HepG2 (cell line): ENCODE data around the gene SCGB1D1. TPM values are rescaled to one million over a fixed set of nuclear protein-coding genes. Genes with fewer than 3 reads are reported as not detected.
A peak's percentile ranks its signal among the peaks of the same experiment; 100 is the strongest.

Source experiments
- ATAC-seq: fragments of 200-7000 bp; cut with Tn5 transposase; 3 replicates; pipeline ENCODE4 v1.9.1; 2020; ENCODE audit warnings: mild to moderate bottlenecking, moderate library complexity
- BruUV-seq: library from RNA; stranded (reverse); fragments of 400-500 nt; replicated peaks from 2 replicates; lab custom pipeline; 2021; lab: Mats Ljungman, UMichigan
- CTCF ChIA-PET: fragments of 300-600 bp; formaldehyde crosslinking; extraction: SDS; loops from one replicate; lab custom pipeline; 2021; ENCODE audit warnings: low total read pairs, inconsistent platforms, low intra/inter-chr PET ratio; lab: Yijun Ruan, JAX
- POLR2A ChIA-PET: fragments of 350-600 bp; sonication (Branson Sonifier 250); formaldehyde crosslinking; loops from one replicate; lab custom pipeline; 2020; ENCODE audit warnings: antibody characterized with exemption, inconsistent platforms; lab: Yijun Ruan, JAX
- DNase-seq: peaks from one replicate; pipeline ENCODE4 v3.0.0-alpha.2; 2015; ENCODE audit warnings: low spot score
- FAIRE-seq: peaks from 3 replicates; lab custom pipeline; 2011; peaks lifted over from hg19 to GRCh38; lab: Jason Lieb, UNC
- H2AFZ ChIP-seq: one replicate; pipeline ENCODE4 v1.6.1; 2011; ENCODE audit warnings: low read length, inconsistent platforms
- H3K27ac ChIP-seq: fragments of 300-600 bp; 3 replicates; pipeline ENCODE4 v1.8.0; 2011; ENCODE audit warnings: mixed run types, mild to moderate bottlenecking, mixed read lengths, low read length, inconsistent platforms; ENCODE audit not compliant: insufficient read depth; ENCODE audit errors: extremely low read length
- H3K27me3 ChIP-seq, 2 experiments: fragments of 200-600 bp in 1 of 2; 2 replicates in 1 of 2; 3 replicates in 1 of 2; pipeline versions ENCODE4 v1.6.0 to v1.8.0; 2011; ENCODE audit warnings: low read length in 2 of 2, mild to moderate bottlenecking in 2 of 2, moderate library complexity in 2 of 2, inconsistent platforms in 1 of 2; ENCODE audit not compliant: insufficient read depth in 2 of 2, control insufficient read depth in 1 of 2
- H3K36me3 ChIP-seq, 2 experiments: fragments of 200-600 bp in 1 of 2; replicated peaks in 1 of 2; 2 replicates in 1 of 2; 3 replicates in 1 of 2; pipeline versions ENCODE4 v1.5.1 to v1.8.0; 2011; ENCODE audit warnings: low read length in 2 of 2, inconsistent platforms in 1 of 2; ENCODE audit not compliant: insufficient read depth in 2 of 2, control insufficient read depth in 1 of 2
- H3K4me1 ChIP-seq: 2 replicates; pipeline ENCODE4 v1.5.1; 2012; ENCODE audit warnings: low read length, inconsistent platforms; ENCODE audit not compliant: insufficient read depth
- H3K4me2 ChIP-seq: 2 replicates; pipeline ENCODE4 v1.6.0; 2011; ENCODE audit warnings: low read depth, low read length, inconsistent platforms
- H3K4me3 ChIP-seq, 3 experiments: fragments of 200-600 bp in 1 of 3; sonication (generic), shearing (Covaris generic) in 1 of 3; replicated peaks in 1 of 3; 2 replicates each; pipeline ENCODE4 v1.5.1; 2011 to 2016; ENCODE audit warnings: low read length in 3 of 3, inconsistent platforms in 2 of 3, low read depth in 2 of 3, mild to moderate bottlenecking in 2 of 3, control low read depth in 1 of 3, mixed read lengths in 1 of 3; ENCODE audit not compliant: insufficient read depth in 1 of 3
- H3K79me2 ChIP-seq: one replicate; pipeline ENCODE4 v1.6.1; 2011; ENCODE audit warnings: low read length, inconsistent platforms; ENCODE audit not compliant: insufficient read depth
- H3K9ac ChIP-seq: 2 replicates; pipeline ENCODE4 v1.6.0; 2011; ENCODE audit warnings: mild to moderate bottlenecking, low read depth, low read length, inconsistent platforms; ENCODE audit not compliant: insufficient read depth
- H3K9me3 ChIP-seq: 2 replicates; pipeline ENCODE4 v1.5.1; 2012; ENCODE audit warnings: mild to moderate bottlenecking, low read length
- H4K20me1 ChIP-seq: 2 replicates; pipeline ENCODE4 v1.6.0; 2011; ENCODE audit warnings: inconsistent platforms, mild to moderate bottlenecking, low read length, moderate library complexity; ENCODE audit not compliant: insufficient read depth
- ADNP ChIP-seq: sonication (generic); formaldehyde crosslinking; IDR thresholded peaks from 2 replicates; pipeline ENCODE4 v1.4.0; 2020; ENCODE audit warnings: missing genetic modification reagents
- AHR ChIP-seq: IDR thresholded peaks from 2 replicates; pipeline ENCODE4 v1.6.1; 2018; ENCODE audit warnings: missing genetic modification reagents, missing compliant biosample characterization
- BHLHE40 ChIP-seq: IDR thresholded peaks from 2 replicates; pipeline ENCODE4 v1.6.1; 2011; ENCODE audit warnings: low read length, improper control_type of control experiment
- FOXM1 ChIP-seq: sonication (generic); formaldehyde crosslinking; IDR thresholded peaks from 2 replicates; pipeline ENCODE4 v1.5.0; 2020; ENCODE audit warnings: missing genetic modification reagents
- MEIS1 ChIP-seq: sonication (generic); formaldehyde crosslinking; IDR thresholded peaks from 2 replicates; pipeline ENCODE4 v1.9.0; 2021; ENCODE audit warnings: mild to moderate bottlenecking, missing genetic modification reagents, moderate library complexity, borderline replicate concordance
- PHF5A ChIP-seq: IDR thresholded peaks from one replicate; pipeline ENCODE4 v1.6.1; 2018; ENCODE audit warnings: low read depth, missing genetic modification reagents; ENCODE audit not compliant: unreplicated experiment
- RELA ChIP-seq: sonication (generic); formaldehyde crosslinking; IDR thresholded peaks from 2 replicates; pipeline ENCODE4 v1.4.0; 2020; ENCODE audit warnings: missing genetic modification reagents
- ZBTB1 ChIP-seq: sonication (generic); formaldehyde crosslinking; IDR thresholded peaks from 2 replicates; pipeline ENCODE4 v1.4.0; 2020; ENCODE audit warnings: missing genetic modification reagents, borderline replicate concordance
- ZNF121 ChIP-seq: sonication (generic); formaldehyde crosslinking; IDR thresholded peaks from 2 replicates; pipeline ENCODE4 v1.5.0; 2020; ENCODE audit warnings: mild to moderate bottlenecking, missing genetic modification reagents
- ZNF709 ChIP-seq: sonication (generic); formaldehyde crosslinking; IDR thresholded peaks from 2 replicates; pipeline ENCODE4 v1.5.0; 2020; ENCODE audit warnings: mild to moderate bottlenecking, missing genetic modification reagents
- ZNF83 ChIP-seq: sonication (generic); formaldehyde crosslinking; IDR thresholded peaks from 2 replicates; pipeline ENCODE4 v1.4.0; 2020; ENCODE audit warnings: missing genetic modification reagents, mild to moderate bottlenecking, borderline replicate concordance
- WGBS: methylation state at CpG from one replicate; pipeline ENCODE4 v1.1.6; 2017; ENCODE audit warnings: low lambda C conversion rate; 5-methylcytosine and 5-hydroxymethylcytosine counted together
- in situ Hi-C: cut with HindIII; loops from 2 replicates; pipeline ENCODE4 v1.10.0; 2017; ENCODE audit warnings: low pct_unique_long_range_greater_than_20kb; ENCODE audit not compliant: extremely low pct_ligation_motif_present
- intact Hi-C: fragments of 100-400 bp; cut with micrococcal nuclease; formaldehyde crosslinking; loops from one replicate; pipeline ENCODE4 v1.10.0; 2022; ENCODE audit not compliant: unreplicated experiment
- polyA plus RNA-seq, 8 experiments: library from polyadenylated mRNA; depleted of rRNA in 3 of 8; stranded (reverse) in 7 of 8; unstranded in 1 of 8; fragments of >200 nt; fragmentation: Illumina TruSeq in 4 of 8; extraction: Trizol in 4 of 8; gene quantifications; 2 replicates each; pipeline versions ENCODE4 v1.2.1 to v1.2.3, GENCODE V29; 2011 to 2016; ENCODE audit warnings: low read depth in 4 of 8, missing spikeins in 1 of 8, mixed read lengths in 1 of 8; ENCODE audit not compliant: insufficient read depth in 1 of 8
- total RNA-seq, 5 experiments: library from RNA; depleted of rRNA; stranded (reverse); fragments of >200 nt; fragmentation: Illumina TruSeq; extraction: Trizol; gene quantifications; 2 replicates each; pipeline ENCODE4 v1.2.3, GENCODE V29; 2016; ENCODE audit warnings: low read depth in 1 of 5
- TF ChIP-seq, protein P1 (sequence below): IDR thresholded peaks from 2 replicates; pipeline ENCODE4 v1.6.1; 2012; ENCODE audit warnings: low read depth, low read length, improper control_type of control experiment
- TF ChIP-seq, protein P2 (sequence below): IDR thresholded peaks from 2 replicates; pipeline ENCODE4 v1.6.1; 2016; ENCODE audit warnings: low read depth, missing genetic modification reagents, missing compliant biosample characterization

The SCGB1D1 gene
- total and polyA plus RNA-seq, 2 of the 13 experiments (the other 11 are each of a cell fraction or from before 2014, with no cell fraction given) = not detected

DNA sequence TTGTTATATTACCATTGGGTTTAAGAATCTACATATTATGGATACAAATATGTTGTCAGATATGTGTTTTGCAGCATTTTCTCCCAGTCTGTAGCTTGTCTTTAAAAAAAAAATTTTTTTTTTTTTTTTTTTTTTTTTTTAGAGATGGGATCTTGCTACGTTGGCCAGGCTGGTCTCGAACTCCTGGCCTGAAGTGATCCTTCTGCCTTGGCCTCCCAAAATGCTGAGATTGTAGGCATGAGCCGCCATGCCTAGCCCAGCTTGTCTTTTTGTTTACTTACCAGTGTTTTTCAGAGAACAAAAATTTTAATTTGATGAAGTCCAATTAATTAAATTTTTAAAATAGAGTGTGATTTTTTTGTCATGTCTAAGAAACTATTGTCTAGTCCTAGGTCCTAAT lies 36.4 kb upstream of the SCGB1D1 start:
- H3K27me3 ChIP-seq = peaks cover 0 to 3% of the 10 kb centered on the region in 2 experiments; a peak in 2 of 5 replicates
- no peaks in the 10 kb centered on the region for H3K9me3 ChIP-seq
- no peak overlapping the region for H3K4me3 ChIP-seq
- H3K4me2 ChIP-seq = no peak overlapping the region
- 89% methylated on average over 3 of the region's 3 CpGs for whole genome bisulfite sequencing
- intact Hi-C loops (no loop called here), in situ Hi-C loops (no loop called here)
- peaks cover 18 to 32% of the 10 kb centered on the region in 2 experiments for H3K36me3 ChIP-seq
- H3K79me2 ChIP-seq = no peaks in the 10 kb centered on the region
- ATAC-seq (no peak), FAIRE-seq (no peak), DNase-seq (no peak)
- no peaks in the 10 kb centered on the region for H4K20me1 ChIP-seq
- no peaks in the 10 kb centered on the region for H3K4me1 ChIP-seq
- BruUV-seq = no TSS peak
- ChIA-PET CTCF (no interaction called here), POLR2A (no interaction called here)
- no peak overlapping the region for H3K9ac ChIP-seq
- no peak overlapping the region for H2AFZ ChIP-seq
- no peak overlapping the region for H3K27ac ChIP-seq
- peak; percentile 49; the same call in 1 of the 2 replicates for TF ChIP-seq ZNF121 (CRISPR knock-in tag)
- no peak for TF ChIP-seq ZNF83 (CRISPR knock-in tag)

DNA sequence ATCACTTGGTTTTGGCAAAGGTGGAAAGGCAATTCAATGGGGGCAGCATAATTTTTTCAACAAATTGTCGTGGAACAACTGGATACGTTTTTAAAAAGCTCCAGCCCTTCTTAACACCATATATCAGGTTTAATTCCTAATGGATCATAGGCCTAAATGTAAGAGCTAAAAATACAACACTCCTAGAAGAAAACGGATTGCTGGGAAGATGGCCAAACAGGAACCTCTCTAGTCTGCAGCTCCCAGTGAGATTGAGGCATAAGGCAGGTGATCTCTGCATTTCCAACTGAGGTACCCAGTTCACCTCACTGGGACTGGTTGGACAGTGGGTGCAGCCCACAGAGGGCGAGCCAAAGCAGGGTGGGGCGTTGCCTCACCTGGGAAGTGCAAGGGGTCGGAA lies 32.4 kb upstream of the SCGB1D1 start:
- Histone ChIP-seq H3K9me3 (no peaks in the 10 kb centered on the region), H3K4me1 (no peaks in the 10 kb centered on the region), H3K27ac (no peak overlapping the region), H3K36me3 (no peaks in the 10 kb centered on the region; a peak in 1 of 5 replicates), H3K4me3 (no peak overlapping the region), H4K20me1 (no peaks in the 10 kb centered on the region), H3K79me2 (no peaks in the 10 kb centered on the region), H3K27me3 (peaks cover 0 to 3% of the 10 kb centered on the region in 2 experiments; a peak in 2 of 5 replicates), H3K4me2 (no peak overlapping the region), H2AFZ (no peak overlapping the region), H3K9ac (no peak overlapping the region)
- DNase-seq (no peak), ATAC-seq (no peak; the same call in 2 of the 3 replicates), FAIRE-seq (no peak)
- 15% methylated on average over 6 of the region's 6 CpGs for WGBS
- intact Hi-C loops = no loop called here
- POLR2A ChIA-PET = no interaction called here
- in situ Hi-C loops = no loop called here
- no TSS peak for BruUV-seq
- CTCF ChIA-PET = no interaction called here
- no peak for TF ChIP-seq BHLHE40
- TF ChIP-seq, protein P1, sequence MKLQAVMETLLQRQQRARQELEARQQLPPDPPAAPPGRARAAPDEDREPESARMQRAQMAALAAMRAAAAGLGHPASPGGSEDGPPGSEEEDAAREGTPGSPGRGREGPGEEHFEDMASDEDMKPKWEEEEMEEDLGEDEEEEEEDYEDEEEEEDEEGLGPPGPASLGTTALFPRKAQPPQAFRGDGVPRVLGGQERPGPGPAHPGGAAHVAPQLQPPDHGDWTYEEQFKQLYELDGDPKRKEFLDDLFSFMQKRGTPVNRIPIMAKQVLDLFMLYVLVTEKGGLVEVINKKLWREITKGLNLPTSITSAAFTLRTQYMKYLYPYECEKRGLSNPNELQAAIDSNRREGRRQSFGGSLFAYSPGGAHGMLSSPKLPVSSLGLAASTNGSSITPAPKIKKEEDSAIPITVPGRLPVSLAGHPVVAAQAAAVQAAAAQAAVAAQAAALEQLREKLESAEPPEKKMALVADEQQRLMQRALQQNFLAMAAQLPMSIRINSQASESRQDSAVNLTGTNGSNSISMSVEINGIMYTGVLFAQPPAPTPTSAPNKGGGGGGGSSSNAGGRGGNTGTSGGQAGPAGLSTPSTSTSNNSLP = no peak
- TF ChIP-seq, protein P2, sequence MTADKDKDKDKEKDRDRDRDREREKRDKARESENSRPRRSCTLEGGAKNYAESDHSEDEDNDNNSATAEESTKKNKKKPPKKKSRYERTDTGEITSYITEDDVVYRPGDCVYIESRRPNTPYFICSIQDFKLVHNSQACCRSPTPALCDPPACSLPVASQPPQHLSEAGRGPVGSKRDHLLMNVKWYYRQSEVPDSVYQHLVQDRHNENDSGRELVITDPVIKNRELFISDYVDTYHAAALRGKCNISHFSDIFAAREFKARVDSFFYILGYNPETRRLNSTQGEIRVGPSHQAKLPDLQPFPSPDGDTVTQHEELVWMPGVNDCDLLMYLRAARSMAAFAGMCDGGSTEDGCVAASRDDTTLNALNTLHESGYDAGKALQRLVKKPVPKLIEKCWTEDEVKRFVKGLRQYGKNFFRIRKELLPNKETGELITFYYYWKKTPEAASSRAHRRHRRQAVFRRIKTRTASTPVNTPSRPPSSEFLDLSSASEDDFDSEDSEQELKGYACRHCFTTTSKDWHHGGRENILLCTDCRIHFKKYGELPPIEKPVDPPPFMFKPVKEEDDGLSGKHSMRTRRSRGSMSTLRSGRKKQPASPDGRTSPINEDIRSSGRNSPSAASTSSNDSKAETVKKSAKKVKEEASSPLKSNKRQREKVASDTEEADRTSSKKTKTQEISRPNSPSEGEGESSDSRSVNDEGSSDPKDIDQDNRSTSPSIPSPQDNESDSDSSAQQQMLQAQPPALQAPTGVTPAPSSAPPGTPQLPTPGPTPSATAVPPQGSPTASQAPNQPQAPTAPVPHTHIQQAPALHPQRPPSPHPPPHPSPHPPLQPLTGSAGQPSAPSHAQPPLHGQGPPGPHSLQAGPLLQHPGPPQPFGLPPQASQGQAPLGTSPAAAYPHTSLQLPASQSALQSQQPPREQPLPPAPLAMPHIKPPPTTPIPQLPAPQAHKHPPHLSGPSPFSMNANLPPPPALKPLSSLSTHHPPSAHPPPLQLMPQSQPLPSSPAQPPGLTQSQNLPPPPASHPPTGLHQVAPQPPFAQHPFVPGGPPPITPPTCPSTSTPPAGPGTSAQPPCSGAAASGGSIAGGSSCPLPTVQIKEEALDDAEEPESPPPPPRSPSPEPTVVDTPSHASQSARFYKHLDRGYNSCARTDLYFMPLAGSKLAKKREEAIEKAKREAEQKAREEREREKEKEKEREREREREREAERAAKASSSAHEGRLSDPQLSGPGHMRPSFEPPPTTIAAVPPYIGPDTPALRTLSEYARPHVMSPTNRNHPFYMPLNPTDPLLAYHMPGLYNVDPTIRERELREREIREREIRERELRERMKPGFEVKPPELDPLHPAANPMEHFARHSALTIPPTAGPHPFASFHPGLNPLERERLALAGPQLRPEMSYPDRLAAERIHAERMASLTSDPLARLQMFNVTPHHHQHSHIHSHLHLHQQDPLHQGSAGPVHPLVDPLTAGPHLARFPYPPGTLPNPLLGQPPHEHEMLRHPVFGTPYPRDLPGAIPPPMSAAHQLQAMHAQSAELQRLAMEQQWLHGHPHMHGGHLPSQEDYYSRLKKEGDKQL = no peak
- no peak for TF ChIP-seq ZBTB1 (CRISPR knock-in tag)
- no peak for TF ChIP-seq MEIS1 (CRISPR knock-in tag)
- TF ChIP-seq FOXM1 (CRISPR knock-in tag) = no peak
- no peak for TF ChIP-seq ADNP (CRISPR knock-in tag)
- TF ChIP-seq PHF5A (CRISPR knock-in tag) = no peak
- no peak for TF ChIP-seq AHR (CRISPR knock-in tag)
- TF ChIP-seq RELA (CRISPR knock-in tag) = no peak
- TF ChIP-seq ZNF709 = no peak
